Body of pancreas (tissue), 4 donors: ENCODE measurements around the gene LAPTM4A.

ENCODE experiments used
- POLR2A ChIP-seq, 3 donors: fragments of 450-650 bp; IDR thresholded peaks; one replicate each; pipeline ENCODE4 v1.6.1; 2016; ENCODE audit warnings: antibody characterized with exemption in 3 of 3, mild to moderate bottlenecking in 2 of 3
- TF ChIP-seq, protein P1 (sequence below), 7 experiments: fragments of 450-650 bp in 4 of 7; fragments of 200-600 bp in 3 of 7; sonication (generic) in 3 of 7; IDR thresholded peaks; one replicate each; pipeline ENCODE4 v1.5.1; 2016 to 2019; ENCODE audit warnings: antibody characterized with exemption in 7 of 7

DNA sequence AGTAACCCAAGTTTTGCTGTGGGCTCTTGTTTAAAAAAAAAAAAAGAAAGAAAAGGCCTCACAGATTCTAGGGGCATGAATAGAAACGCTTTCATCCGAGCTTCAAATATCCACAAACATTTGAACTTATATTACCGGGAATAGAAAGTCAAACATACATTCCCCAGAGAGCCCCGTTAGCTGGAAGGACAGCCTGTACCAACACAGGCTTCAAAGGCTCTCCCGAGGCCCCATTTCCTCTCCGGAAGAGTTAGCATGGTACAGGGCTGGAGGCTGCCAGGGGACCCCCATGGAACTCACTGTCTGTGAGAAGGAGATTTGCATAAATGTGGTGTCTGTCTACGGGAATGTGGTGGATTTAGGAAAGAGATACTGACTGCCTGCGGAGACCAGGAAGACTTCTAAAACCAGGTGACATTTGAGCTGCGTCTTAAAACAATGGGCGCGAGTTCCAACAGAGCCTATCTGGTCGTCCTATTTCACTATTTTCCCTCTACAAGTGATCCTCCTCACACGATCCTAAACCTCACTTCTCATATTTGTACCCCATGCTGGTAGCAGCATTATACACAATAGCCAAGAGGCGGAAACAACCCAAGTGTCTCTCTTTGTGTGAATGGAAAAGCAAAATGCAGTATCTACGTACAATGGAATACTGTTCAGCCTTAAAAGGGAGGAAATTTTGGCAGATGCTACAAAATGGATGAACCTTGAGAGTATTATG lies 38.1 kb downstream of the LAPTM4A start:
- TF ChIP-seq, protein P1, sequence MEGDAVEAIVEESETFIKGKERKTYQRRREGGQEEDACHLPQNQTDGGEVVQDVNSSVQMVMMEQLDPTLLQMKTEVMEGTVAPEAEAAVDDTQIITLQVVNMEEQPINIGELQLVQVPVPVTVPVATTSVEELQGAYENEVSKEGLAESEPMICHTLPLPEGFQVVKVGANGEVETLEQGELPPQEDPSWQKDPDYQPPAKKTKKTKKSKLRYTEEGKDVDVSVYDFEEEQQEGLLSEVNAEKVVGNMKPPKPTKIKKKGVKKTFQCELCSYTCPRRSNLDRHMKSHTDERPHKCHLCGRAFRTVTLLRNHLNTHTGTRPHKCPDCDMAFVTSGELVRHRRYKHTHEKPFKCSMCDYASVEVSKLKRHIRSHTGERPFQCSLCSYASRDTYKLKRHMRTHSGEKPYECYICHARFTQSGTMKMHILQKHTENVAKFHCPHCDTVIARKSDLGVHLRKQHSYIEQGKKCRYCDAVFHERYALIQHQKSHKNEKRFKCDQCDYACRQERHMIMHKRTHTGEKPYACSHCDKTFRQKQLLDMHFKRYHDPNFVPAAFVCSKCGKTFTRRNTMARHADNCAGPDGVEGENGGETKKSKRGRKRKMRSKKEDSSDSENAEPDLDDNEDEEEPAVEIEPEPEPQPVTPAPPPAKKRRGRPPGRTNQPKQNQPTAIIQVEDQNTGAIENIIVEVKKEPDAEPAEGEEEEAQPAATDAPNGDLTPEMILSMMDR (IDR thresholded peaks at IDR 0.05): no peak
- TF ChIP-seq POLR2A (IDR thresholded peaks at IDR 0.05): no peak
